KMS-11 (cell line): Measurements from ENCODE around the gene EXOC1.

Source experiments
- H2AFZ ChIP-seq: fragments of 200-600 bp; sonication (generic); 2 replicates; pipeline ENCODE4 v1.6.1; 2016; ENCODE audit warnings: antibody characterized with exemption, mixed run types, low read depth
- H3K27ac ChIP-seq: fragments of 200-600 bp; sonication (generic); 2 replicates; pipeline ENCODE4 v1.6.1; 2016; ENCODE audit warnings: mild to moderate bottlenecking, mixed run types
- H3K27me3 ChIP-seq: fragments of 200-600 bp; sonication (generic); 2 replicates; pipeline ENCODE4 v1.6.1; 2017; ENCODE audit warnings: mild to moderate bottlenecking, low read depth, mixed run types, moderate library complexity; ENCODE audit not compliant: insufficient read depth
- H3K36me3 ChIP-seq: fragments of 200-600 bp; sonication (generic); 2 replicates; pipeline ENCODE4 v1.6.1; 2017; ENCODE audit warnings: mild to moderate bottlenecking, mixed run types; ENCODE audit not compliant: insufficient read depth
- H3K4me1 ChIP-seq: fragments of 200-600 bp; sonication (generic); 2 replicates; pipeline ENCODE4 v1.6.1; 2016; ENCODE audit warnings: mild to moderate bottlenecking, low read depth, mixed run types; ENCODE audit not compliant: poor library complexity, severe bottlenecking
- H3K4me2 ChIP-seq: fragments of 200-600 bp; sonication (generic); 2 replicates; pipeline ENCODE4 v1.7.0; 2016; ENCODE audit warnings: mild to moderate bottlenecking, mixed run types
- H3K4me3 ChIP-seq: fragments of 200-600 bp; sonication (generic); IDR thresholded peaks from 2 replicates; pipeline ENCODE4 v1.6.1; 2017; ENCODE audit warnings: low read depth, low read length, mixed read lengths; ENCODE audit not compliant: insufficient read depth
- H3K79me2 ChIP-seq: fragments of 200-600 bp; sonication (generic); 2 replicates; pipeline ENCODE4 v1.6.1; 2016; ENCODE audit warnings: low read depth, mixed run types; ENCODE audit not compliant: insufficient read depth
- H3K9ac ChIP-seq: fragments of 200-600 bp; sonication (generic); 2 replicates; pipeline ENCODE4 v1.6.1; 2016; ENCODE audit warnings: mild to moderate bottlenecking, mixed run types
- H4K20me1 ChIP-seq: fragments of 200-600 bp; sonication (generic); 2 replicates; pipeline ENCODE4 v1.6.1; 2016; ENCODE audit warnings: mild to moderate bottlenecking, mixed run types; ENCODE audit not compliant: insufficient read depth
- CTCF ChIP-seq: fragments of 200-600 bp; sonication (generic); conservative IDR thresholded peaks from 2 replicates; pipeline ENCODE4 v1.6.1; 2017; ENCODE audit warnings: low read depth, mild to moderate bottlenecking, antibody characterized with exemption, low read length, moderate library complexity, mixed read lengths

Gene EXOC1

GRCh38 chr4:55868581-55869090 is 15.2 kb downstream of the EXOC1 start:
- H3K4me1 ChIP-seq = peaks cover 29% of the 10 kb centered on the region
- H3K9ac ChIP-seq = no peak overlapping the region
- no peak for TF ChIP-seq CTCF
- no peak overlapping the region for H3K4me2 ChIP-seq
- H3K36me3 ChIP-seq = no peaks in the 10 kb centered on the region; the same call in 1 of the 2 replicates
- H3K4me3 ChIP-seq = no peak overlapping the region
- no peak overlapping the region for H3K27ac ChIP-seq
- 0 out of 2 replicates have a peak, but pooled peaks cover 4% of the 10 kb centered on the region for H3K79me2 ChIP-seq
- H2AFZ ChIP-seq = no peak overlapping the region
- no peaks in the 10 kb centered on the region for H4K20me1 ChIP-seq
- H3K27me3 ChIP-seq = no peaks in the 10 kb centered on the region

- H3K4me2 ChIP-seq = no peak overlapping the region
- no peak for TF ChIP-seq CTCF
- H3K9ac ChIP-seq = no peak overlapping the region
- H3K79me2 ChIP-seq = 0 out of 2 replicates have a peak, but pooled peaks cover 4% of the 10 kb centered on the region
- no peaks in the 10 kb centered on the region for H3K36me3 ChIP-seq
- H4K20me1 ChIP-seq = no peaks in the 10 kb centered on the region
- H3K27me3 ChIP-seq = no peaks in the 10 kb centered on the region
- no peak overlapping the region for H3K27ac ChIP-seq
- H3K4me1 ChIP-seq = peaks cover 21% of the 10 kb centered on the region
- no peak overlapping the region for H3K4me3 ChIP-seq
- H2AFZ ChIP-seq = no peak overlapping the region
Observed at GRCh38 chr4:55871299-55871800, 17.9 kb downstream of the EXOC1 start.

DNA sequence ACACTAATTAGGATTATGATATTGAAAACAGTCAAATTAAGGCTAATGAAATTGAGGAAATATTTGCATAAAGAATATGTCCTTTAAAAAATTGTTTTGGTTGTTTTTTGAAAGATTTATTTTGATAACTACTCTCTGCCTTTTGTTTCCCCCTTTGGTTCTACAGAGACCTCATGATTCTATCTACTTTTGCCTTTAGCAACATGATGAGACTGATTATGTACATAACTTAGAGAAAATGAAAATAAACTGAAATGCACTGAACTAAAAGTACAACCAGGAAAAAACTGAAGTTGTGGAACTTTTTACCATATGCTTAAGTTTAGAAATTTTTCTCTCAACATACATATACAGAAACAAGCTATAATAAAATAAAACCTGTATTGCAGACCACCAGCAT is 21.4 kb downstream of the EXOC1 start:
- no peaks in the 10 kb centered on the region for H3K27me3 ChIP-seq
- no peak overlapping the region for H3K9ac ChIP-seq
- H3K79me2 ChIP-seq = no peaks in the 10 kb centered on the region
- H2AFZ ChIP-seq = no peak overlapping the region
- no peak for TF ChIP-seq CTCF
- H3K36me3 ChIP-seq = no peaks in the 10 kb centered on the region
- no peak overlapping the region for H3K27ac ChIP-seq
- H4K20me1 ChIP-seq = no peaks in the 10 kb centered on the region
- H3K4me2 ChIP-seq = no peak overlapping the region
- peaks cover 19% of the 10 kb centered on the region for H3K4me1 ChIP-seq
- H3K4me3 ChIP-seq = no peak overlapping the region

- no peak overlapping the region for H3K27ac ChIP-seq
- no peak for TF ChIP-seq CTCF
- H3K4me3 ChIP-seq = no peak overlapping the region
- no peaks in the 10 kb centered on the region for H3K79me2 ChIP-seq
- H4K20me1 ChIP-seq = no peaks in the 10 kb centered on the region
- H2AFZ ChIP-seq = no peak overlapping the region
- H3K36me3 ChIP-seq = peaks cover 6% of the 10 kb centered on the region; the same call in 1 of the 2 replicates
- no peaks in the 10 kb centered on the region for H3K27me3 ChIP-seq
- H3K4me1 ChIP-seq = peaks cover 19% of the 10 kb centered on the region
- H3K9ac ChIP-seq = no peak overlapping the region
- peak overlapping the region; percentile 26 for H3K4me2 ChIP-seq
Observed at GRCh38 chr4:55876387-55876786, 22.9 kb downstream of the EXOC1 start.
